Trophoblast cell (in vitro differentiated cells and primary cell): Measurements from ENCODE around the gene SMS.
A peak's percentile ranks its signal among the peaks of the same experiment; 100 is the strongest.

ENCODE experiments used
- DNase-seq, 2 donors: peaks; one replicate each; pipeline ENCODE4 v3.0.0-alpha.2; 2016
- H2AFZ ChIP-seq: 2 replicates; pipeline ENCODE4 v1.6.1; 2013; ENCODE audit warnings: low read length, moderate library complexity, mild to moderate bottlenecking; ENCODE audit not compliant: insufficient read depth, poor library complexity
- H2AK5ac ChIP-seq: 2 replicates; pipeline ENCODE4 v1.6.1; 2013; ENCODE audit warnings: mild to moderate bottlenecking, low read length
- H2BK120ac ChIP-seq: 2 replicates; pipeline ENCODE4 v1.6.1; 2013; ENCODE audit warnings: low read length, mild to moderate bottlenecking, moderate library complexity; ENCODE audit not compliant: insufficient read depth, poor library complexity
- H2BK12ac ChIP-seq: 2 replicates; pipeline ENCODE4 v1.6.1; 2013; ENCODE audit warnings: mild to moderate bottlenecking, low read length, moderate library complexity
- H2BK5ac ChIP-seq: 2 replicates; pipeline ENCODE4 v1.6.1; 2013; ENCODE audit warnings: low read length, low read depth, moderate library complexity, mild to moderate bottlenecking; ENCODE audit not compliant: poor library complexity
- H3K14ac ChIP-seq: 2 replicates; pipeline ENCODE4 v1.6.1; 2013; ENCODE audit warnings: mild to moderate bottlenecking, low read length
- H3K18ac ChIP-seq: 2 replicates; pipeline ENCODE4 v1.6.1; 2013; ENCODE audit warnings: mild to moderate bottlenecking, low read length
- H3K23ac ChIP-seq: 2 replicates; pipeline ENCODE4 v1.6.1; 2013; ENCODE audit warnings: low read length
- H3K27ac ChIP-seq: 2 replicates; pipeline ENCODE4 v1.5.1; 2013; ENCODE audit warnings: low read depth, mild to moderate bottlenecking, inconsistent platforms, low read length, moderate library complexity
- H3K27me3 ChIP-seq: 2 replicates; pipeline ENCODE4 v1.6.1; 2013; ENCODE audit warnings: inconsistent platforms, mild to moderate bottlenecking, low read length, moderate library complexity; ENCODE audit not compliant: insufficient read depth
- H3K36me3 ChIP-seq, 2 experiments: 1 replicate in 1 of 2; 2 replicates in 1 of 2; pipeline ENCODE4 v1.6.1; 2013; ENCODE audit warnings: low read length in 2 of 2, mild to moderate bottlenecking in 2 of 2, moderate library complexity in 1 of 2; ENCODE audit not compliant: insufficient read depth in 2 of 2, control insufficient read depth in 1 of 2
- H3K4ac ChIP-seq: 2 replicates; pipeline ENCODE4 v1.6.1; 2013; ENCODE audit warnings: low read depth, mild to moderate bottlenecking, low read length, moderate library complexity
- H3K4me1 ChIP-seq, 2 experiments: 1 replicate in 1 of 2; 2 replicates in 1 of 2; pipeline ENCODE4 v1.6.1; 2013; ENCODE audit warnings: low read length in 2 of 2, mild to moderate bottlenecking in 2 of 2, moderate library complexity in 1 of 2; ENCODE audit not compliant: insufficient read depth in 2 of 2, control insufficient read depth in 1 of 2
- H3K4me2 ChIP-seq: 2 replicates; pipeline ENCODE4 v1.6.1; 2013; ENCODE audit warnings: inconsistent platforms, mild to moderate bottlenecking, low read length, moderate library complexity
- H3K4me3 ChIP-seq: 2 replicates; pipeline ENCODE4 v1.5.1; 2013; ENCODE audit warnings: mild to moderate bottlenecking, low read depth, low read length, inconsistent platforms
- H3K79me1 ChIP-seq: one replicate; pipeline ENCODE4 v1.6.1; 2013; ENCODE audit warnings: low read length
- H3K79me2 ChIP-seq: 2 replicates; pipeline ENCODE4 v1.6.1; 2013; ENCODE audit warnings: low read length, mild to moderate bottlenecking; ENCODE audit not compliant: control insufficient read depth, insufficient read depth, poor library complexity
- H3K9ac ChIP-seq: 2 replicates; pipeline ENCODE4 v1.6.1; 2013; ENCODE audit warnings: mild to moderate bottlenecking, low read length
- H3K9me3 ChIP-seq: 2 replicates; pipeline ENCODE4 v1.6.1; 2013; ENCODE audit warnings: low read depth, mild to moderate bottlenecking, control low read depth, inconsistent platforms, low read length; ENCODE audit not compliant: insufficient read depth
- H4K12ac ChIP-seq: 2 replicates; pipeline ENCODE4 v1.6.1; 2013; ENCODE audit warnings: low read depth, mild to moderate bottlenecking, low read length, moderate library complexity
- H4K8ac ChIP-seq: 2 replicates; pipeline ENCODE4 v1.6.1; 2013; ENCODE audit warnings: low read depth, mild to moderate bottlenecking, low read length, moderate library complexity
- H4K91ac ChIP-seq: one replicate; pipeline ENCODE4 v1.6.1; 2013; ENCODE audit warnings: low read depth, mild to moderate bottlenecking, low read length, moderate library complexity
- WGBS: extraction: QIAGEN DNeasy Blood & Tissue Kit; methylation state at CpG from one replicate; pipeline ENCODE4 v1.1.7; 2013; ENCODE audit warnings: missing lambda C conversion rate; ENCODE audit not compliant: insufficient read length, insufficient coverage; ENCODE audit errors: extremely low coverage; 5-methylcytosine and 5-hydroxymethylcytosine counted together

SMS gene

DNA sequence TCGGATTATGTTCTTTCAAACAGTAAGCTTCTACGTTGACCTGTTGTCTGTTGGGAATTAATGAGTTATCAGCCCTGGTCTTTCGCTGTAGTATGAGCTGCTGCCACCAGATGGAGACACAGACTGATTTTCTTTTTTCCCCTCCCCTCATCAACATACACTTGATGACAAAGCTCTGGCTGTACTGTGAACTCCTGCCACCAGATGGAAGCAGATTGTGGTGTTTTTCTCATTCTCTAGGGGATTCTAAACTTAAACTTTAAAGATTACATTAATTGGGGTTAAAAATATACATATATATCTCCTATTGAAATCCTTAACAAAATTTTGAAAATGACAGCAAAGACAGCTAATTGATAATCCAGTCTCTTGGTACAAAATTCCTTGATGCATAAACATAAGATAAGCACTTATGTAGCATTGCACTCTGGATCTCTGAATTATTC, 44.8 kb downstream of the SMS start:
- no peak overlapping the region for H3K14ac ChIP-seq
- no peak overlapping the region for H3K23ac ChIP-seq
- H3K36me3 ChIP-seq, result peaks cover 16 to 20% of the 10 kb centered on the region in 2 experiments
- H2BK12ac ChIP-seq, result no peak overlapping the region
- H3K79me1 ChIP-seq, result no peaks in the 10 kb centered on the region
- H3K4me2 ChIP-seq, result no peak overlapping the region
- no CpG with 5 or more reads among the region's 3 CpGs for WGBS
- H3K27ac ChIP-seq, result no peak overlapping the region
- H3K4ac ChIP-seq, result no peak overlapping the region
- H3K27me3 ChIP-seq, result no peaks in the 10 kb centered on the region
- no peaks in the 10 kb centered on the region for H3K4me1 ChIP-seq
- H3K4me3 ChIP-seq, result no peak overlapping the region
- no peak overlapping the region for H3K9ac ChIP-seq
- H2AFZ ChIP-seq, result no peak overlapping the region
- no peak overlapping the region for H3K18ac ChIP-seq
- no peak overlapping the region for H4K8ac ChIP-seq
- H2BK5ac ChIP-seq, result no peak overlapping the region
- H2AK5ac ChIP-seq, result no peak overlapping the region
- no peak overlapping the region for H4K91ac ChIP-seq
- DNase-seq, result peak; percentile 64 to 85
- no peaks in the 10 kb centered on the region for H3K79me2 ChIP-seq
- H4K12ac ChIP-seq, result no peak overlapping the region
- no peaks in the 10 kb centered on the region for H3K9me3 ChIP-seq
- no peak overlapping the region for H2BK120ac ChIP-seq

DNA sequence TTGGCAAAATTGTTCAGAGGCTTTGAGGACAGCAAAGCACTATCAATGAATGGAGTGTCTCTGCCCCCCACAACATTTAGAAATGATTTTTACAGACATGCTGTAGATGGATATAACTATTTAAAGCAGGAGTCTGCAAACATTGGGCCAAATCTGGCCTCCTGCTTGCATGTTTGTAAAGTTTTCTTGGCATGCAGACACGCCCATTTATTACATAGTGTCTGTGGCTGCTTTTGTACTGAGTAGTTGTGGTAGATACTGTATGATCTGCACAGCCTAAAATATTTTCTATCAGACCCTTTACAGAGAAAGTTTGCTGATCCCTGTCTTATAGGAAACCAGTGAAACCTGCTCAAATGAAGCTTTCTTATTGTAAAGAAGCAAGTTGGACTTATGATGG, 46.1 kb downstream of the SMS start:
- peak in 1 of 2 donors; percentile 56 for DNase-seq
- Histone ChIP-seq H3K9me3 (no peaks in the 10 kb centered on the region), H3K79me2 (no peaks in the 10 kb centered on the region), H2AK5ac (no peak overlapping the region), H4K12ac (no peak overlapping the region), H3K36me3 (peaks cover 16% of the 10 kb centered on the region in 2 experiments), H3K14ac (no peak overlapping the region), H2BK120ac (no peak overlapping the region), H4K8ac (no peak overlapping the region), H3K9ac (no peak overlapping the region), H3K27me3 (no peaks in the 10 kb centered on the region), H2BK5ac (no peak overlapping the region), H3K4me1 (no peaks in the 10 kb centered on the region), H2AFZ (no peak overlapping the region), H2BK12ac (no peak overlapping the region), H3K4me3 (no peak overlapping the region), H3K79me1 (no peaks in the 10 kb centered on the region), H3K4ac (no peak overlapping the region), H4K91ac (no peak overlapping the region), H3K4me2 (no peak overlapping the region), H3K23ac (no peak overlapping the region), H3K27ac (no peak overlapping the region), H3K18ac (no peak overlapping the region)
- WGBS, result no CpG with 5 or more reads among the region's 1 CpG

DNA sequence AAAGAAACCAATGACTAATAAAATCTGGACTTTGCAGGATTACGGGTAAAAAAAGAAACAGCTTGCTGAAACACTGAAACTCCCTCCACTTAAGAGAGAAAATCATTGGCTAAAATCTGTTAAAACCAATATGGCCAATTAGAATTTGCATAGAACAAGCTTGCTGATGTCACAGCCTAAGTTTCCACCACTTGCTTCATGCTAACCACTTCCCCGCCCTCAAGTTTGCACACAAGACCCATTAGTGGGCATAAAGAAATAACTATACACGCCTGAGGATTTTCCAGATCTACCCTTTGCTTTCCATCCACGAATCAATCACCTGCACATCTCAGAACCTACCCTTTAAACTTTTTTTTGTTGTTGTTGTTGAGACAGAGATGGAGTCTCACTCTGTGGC, 48.9 kb downstream of the SMS start:
- H3K18ac ChIP-seq, result no peak overlapping the region
- H3K36me3 ChIP-seq, result peaks cover 20 to 27% of the 10 kb centered on the region in 2 experiments
- no peak overlapping the region for H3K27ac ChIP-seq
- no peak overlapping the region for H2BK5ac ChIP-seq
- no peak overlapping the region for H3K9ac ChIP-seq
- H3K4ac ChIP-seq, result no peak overlapping the region
- no peak overlapping the region for H2BK12ac ChIP-seq
- no peak overlapping the region for H3K14ac ChIP-seq
- H3K23ac ChIP-seq, result no peak overlapping the region
- no peaks in the 10 kb centered on the region for H3K27me3 ChIP-seq
- H3K79me1 ChIP-seq, result no peaks in the 10 kb centered on the region
- H2AK5ac ChIP-seq, result no peak overlapping the region
- H4K12ac ChIP-seq, result no peak overlapping the region
- H3K9me3 ChIP-seq, result no peaks in the 10 kb centered on the region
- no peak overlapping the region for H4K8ac ChIP-seq
- H4K91ac ChIP-seq, result no peak overlapping the region
- no CpG with 5 or more reads among the region's 4 CpGs for WGBS
- no peaks in the 10 kb centered on the region for H3K4me1 ChIP-seq
- no peak overlapping the region for H2BK120ac ChIP-seq
- DNase-seq, result no peak
- no peak overlapping the region for H3K4me2 ChIP-seq
- H3K4me3 ChIP-seq, result no peak overlapping the region
- H3K79me2 ChIP-seq, result no peaks in the 10 kb centered on the region
- no peak overlapping the region for H2AFZ ChIP-seq

DNA sequence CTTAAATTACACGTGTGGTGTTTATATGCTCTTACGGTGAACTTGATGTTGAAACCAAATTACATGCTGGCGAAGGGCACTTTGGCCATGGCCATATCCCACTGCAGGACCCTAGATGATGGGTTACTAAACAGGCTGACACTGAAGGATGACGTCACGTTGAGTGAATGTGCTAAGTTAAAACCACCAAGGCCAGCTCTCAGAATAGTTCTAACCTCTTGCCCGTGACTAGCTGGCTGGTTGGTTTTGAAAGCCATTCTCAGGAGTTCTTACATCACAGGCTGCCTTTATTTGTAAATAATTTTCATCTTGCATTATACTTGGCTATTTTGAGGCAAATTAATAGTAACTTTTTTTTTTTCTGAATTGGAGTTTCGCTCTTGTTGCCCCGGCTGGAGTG, 50.3 kb downstream of the SMS start:
- Histone ChIP-seq H3K9ac (no peak overlapping the region), H3K4me3 (no peak overlapping the region), H2AFZ (no peak overlapping the region), H4K91ac (no peak overlapping the region), H3K9me3 (no peaks in the 10 kb centered on the region), H3K4ac (no peak overlapping the region), H4K12ac (no peak overlapping the region), H2AK5ac (no peak overlapping the region), H3K18ac (no peak overlapping the region), H2BK5ac (no peak overlapping the region), H3K14ac (no peak overlapping the region), H2BK12ac (no peak overlapping the region), H3K79me1 (no peaks in the 10 kb centered on the region), H2BK120ac (no peak overlapping the region), H3K4me1 (no peaks in the 10 kb centered on the region), H3K27ac (no peak overlapping the region), H3K23ac (no peak overlapping the region), H3K27me3 (no peaks in the 10 kb centered on the region), H4K8ac (no peak overlapping the region), H3K4me2 (no peak overlapping the region), H3K36me3 (peaks cover 19 to 27% of the 10 kb centered on the region in 2 experiments), H3K79me2 (no peaks in the 10 kb centered on the region)
- WGBS, result no CpG with 5 or more reads among the region's 8 CpGs
- no peak for DNase-seq
